HG03135 (cell line): ENCODE data around the gene WWC1.

Experiments
- ATAC-seq: cut with Tn5 transposase; IDR thresholded peaks from one replicate; pipeline ENCODE4 v1.9.1; 2021; ENCODE audit warnings: mild to moderate bottlenecking, moderate library complexity; ENCODE audit not compliant: unreplicated experiment

Gene WWC1

DNA sequence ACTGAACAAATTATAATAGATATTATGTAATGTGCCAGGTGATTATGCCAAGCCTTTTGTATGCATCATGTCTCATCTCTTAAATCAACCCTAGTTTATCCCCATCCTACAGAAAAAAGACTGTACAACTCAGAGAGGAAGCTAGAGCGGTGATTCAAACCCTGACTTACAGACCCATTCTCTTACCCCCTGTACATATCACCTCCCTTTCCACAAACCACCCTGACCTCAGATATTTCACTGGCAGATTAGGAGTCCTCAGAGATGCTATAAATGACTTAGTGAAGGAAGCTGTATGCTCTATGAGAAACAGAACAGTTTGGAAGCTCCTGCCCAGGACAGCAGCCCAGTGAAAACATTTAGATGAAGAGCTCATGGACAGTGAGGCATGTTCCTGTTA is 115.8 kb downstream of the WWC1 start:
- ATAC-seq: no peak

DNA sequence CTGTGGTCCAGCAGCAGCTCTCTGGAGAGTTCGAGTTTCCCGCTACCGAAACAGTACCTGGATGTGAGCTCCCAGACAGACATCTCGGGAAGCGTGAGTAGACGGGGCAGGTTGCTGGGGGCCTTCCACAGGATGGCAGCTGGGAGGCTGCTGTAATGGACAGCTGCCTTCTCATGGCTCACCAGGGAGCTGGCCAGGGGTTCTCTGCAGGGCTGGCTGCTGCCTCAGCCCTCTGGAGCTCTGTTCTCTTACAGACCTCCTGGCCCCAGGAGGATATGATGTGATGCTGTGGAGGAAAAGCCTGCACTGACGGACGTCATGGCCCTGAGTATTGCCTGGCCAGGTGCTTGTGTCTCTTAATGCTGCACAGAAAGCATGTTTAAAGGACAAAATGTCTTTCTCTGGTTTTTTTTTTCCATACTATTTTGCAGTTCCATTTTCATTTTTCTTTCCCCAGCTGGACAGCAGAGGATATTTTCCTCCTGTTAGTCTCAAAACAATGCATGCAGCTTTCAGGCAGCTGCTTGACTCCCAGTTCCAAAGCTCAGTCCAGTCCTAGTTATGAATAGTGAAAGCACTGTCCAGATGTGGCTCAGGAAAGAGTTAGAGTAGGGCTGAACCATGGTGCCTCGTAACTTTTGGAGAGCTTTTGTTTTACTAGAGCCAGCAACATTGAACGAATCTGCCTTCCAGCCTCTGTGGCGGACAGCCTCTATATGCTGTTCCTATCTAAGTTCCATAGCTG is 117.3 kb downstream of the WWC1 start:
- no peak for ATAC-seq

DNA sequence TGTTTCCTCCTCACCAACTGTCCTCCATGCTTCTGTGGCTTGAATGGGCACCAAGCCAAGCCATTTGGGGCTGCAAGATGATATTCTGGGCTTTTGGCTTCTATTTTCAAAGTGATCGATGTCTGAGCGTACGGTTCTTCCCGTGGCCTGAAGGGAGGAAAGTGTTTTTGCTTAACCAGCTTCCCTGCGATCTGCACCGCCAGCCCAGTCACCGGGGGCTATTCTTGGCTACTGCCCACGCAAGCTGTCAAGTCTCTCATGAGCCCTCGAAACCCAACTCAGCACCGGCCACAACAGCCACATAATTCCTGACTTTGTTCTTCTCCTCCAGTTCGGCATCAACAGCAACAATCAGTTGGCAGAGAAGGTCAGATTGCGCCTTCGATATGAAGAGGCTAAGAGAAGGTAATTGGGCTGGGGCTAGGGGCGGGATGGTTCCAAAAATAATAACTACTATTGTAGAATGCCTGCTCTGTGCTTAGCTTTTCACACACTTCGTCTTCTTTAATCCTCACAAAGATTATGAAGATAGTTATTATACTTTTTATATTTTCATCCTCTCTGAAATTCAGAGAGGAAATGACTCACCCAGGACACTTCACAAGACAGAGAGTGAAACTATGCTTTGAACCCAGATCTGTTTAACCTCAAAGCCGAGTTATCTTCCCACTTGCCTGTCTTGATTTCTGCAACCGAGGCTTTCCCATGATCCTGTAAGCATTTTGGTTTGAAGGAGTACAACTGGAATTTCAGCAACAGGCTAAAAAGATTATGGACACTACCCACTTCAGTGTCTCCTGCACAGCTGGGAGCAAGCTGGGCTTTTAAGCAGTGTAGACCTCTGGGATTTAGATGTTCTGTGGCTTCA is 118.4 kb downstream of the WWC1 start:
- ATAC-seq: no peak

DNA sequence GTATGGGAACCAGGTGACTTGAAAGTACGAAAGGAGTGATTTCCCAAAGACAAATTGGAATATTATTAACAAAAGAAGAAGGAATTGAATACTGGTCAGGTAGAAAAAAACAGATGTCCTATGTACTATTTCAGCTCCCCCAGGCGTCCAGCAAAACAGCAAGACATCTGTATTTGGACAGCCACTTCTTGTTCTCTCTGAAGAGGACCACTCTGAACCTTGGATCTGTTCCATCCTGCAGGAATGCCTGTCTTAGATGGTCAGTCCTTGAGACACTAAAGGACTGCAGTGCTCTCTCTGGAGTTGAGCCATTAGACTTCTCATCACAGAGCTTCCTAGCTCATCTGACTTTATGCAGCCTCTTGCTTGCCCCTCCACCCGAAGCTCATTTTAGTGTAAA is 120.4 kb downstream of the WWC1 start:
- ATAC-seq: no peak

DNA sequence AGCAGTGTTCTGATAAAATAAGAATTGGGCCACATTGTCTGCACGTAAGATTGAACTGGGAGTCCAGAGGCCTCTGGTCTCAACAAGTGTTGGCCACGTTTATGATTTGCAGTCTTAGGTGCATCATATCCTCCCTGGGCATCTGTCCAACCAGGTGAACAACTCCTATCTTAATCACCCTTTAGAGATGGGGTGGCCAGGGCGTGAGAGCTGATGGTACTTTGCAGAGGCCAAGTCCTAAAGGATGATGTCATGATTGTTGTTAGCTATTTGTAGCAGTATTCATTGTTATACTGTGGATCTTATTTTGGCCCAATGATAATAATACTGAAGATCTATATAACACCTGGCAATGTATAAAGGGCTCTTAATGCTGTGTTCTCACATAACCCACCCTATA is 121.6 kb downstream of the WWC1 start:
- no peak for ATAC-seq

DNA sequence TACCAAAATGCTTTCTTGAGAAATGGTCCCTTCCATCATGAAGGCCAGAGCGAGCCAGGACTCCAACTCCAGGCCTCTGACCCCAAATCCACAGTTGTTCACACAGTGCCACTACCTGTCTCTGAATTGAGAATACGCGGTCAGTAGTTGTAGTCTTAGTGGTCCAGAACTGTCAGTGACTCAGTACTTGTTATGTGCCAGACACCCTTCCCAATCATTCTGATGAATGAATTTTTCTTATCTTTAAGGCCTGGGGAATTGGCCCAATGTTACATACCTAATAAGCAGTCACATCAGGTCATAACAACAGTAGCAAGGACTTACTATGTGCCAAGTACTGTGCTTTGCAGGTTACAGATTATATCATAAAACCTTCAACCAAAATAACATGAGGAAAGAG is 122.2 kb downstream of the WWC1 start:
- ATAC-seq: no peak

DNA sequence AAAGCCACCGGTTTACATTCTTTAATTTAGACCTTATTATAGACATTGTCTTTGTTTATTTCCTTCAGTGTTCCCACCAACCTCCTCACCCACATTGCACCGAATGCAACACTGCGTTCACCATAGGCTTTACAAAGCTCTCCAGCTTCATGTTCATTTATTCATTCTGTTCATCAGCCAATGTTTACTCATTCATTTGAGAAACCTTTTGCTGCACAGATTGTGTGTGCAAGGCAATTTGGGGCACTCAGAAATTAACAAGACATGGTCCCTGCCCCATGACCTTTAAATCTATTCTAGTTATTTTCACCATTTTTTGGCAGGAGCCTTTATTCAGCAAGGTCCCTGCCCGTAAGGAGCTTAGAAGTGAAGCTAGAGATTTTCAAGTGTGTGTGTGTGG is 124.0 kb downstream of the WWC1 start:
- ATAC-seq: no peak

DNA sequence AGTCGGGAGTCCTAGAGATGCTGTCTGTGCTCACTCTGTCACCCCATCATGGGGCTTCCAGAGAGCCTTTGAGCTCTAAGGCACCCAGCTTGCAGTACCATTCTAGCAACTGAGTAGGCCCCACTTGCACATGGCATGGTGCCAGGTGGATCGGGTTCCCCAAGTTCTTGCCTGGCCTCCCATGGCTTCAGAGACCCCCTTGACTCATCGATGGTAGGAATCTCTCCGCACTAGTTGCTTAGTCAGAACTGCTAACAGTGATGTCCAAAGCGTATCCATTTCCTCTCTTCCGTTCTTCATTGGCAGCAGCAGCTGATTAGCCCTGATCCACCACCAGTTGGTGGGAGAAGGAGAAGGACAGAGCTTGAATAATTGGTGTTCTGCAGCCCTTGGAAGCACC is 124.5 kb downstream of the WWC1 start:
- no peak for ATAC-seq

DNA sequence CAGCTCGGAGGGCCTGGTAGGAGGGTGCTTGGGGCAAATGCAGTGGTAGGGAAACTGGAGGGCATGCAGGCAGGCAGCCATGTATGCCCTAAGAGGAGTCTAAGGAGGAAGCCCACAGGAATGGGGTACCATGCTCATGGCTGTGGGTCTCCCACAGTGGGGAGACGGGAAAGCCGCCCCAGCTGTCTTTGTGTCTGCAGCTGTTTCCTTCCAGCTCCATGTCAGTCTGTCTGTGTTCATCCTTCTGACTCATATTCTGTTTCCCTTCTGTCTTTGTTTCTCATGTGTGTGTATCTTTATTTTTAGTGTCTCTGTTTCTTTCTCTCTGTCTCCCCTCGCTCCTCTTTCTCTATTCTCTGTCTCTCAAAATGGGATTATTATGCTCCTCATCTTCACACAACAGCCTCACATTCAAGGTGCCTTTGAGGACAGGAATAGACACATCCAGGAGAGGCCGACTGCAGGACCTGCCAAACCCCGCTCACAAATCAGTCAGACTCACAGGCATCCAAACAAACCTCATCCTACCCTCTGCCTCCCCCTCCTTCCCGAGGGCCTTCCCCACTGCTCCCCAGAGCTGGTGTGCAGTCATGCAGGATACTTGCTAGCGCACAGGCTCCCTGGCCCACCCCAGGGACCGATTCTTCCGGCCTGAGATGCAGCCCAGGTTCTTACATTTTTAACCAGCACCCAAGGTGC is 126.4 kb downstream of the WWC1 start:
- ATAC-seq: no peak

DNA sequence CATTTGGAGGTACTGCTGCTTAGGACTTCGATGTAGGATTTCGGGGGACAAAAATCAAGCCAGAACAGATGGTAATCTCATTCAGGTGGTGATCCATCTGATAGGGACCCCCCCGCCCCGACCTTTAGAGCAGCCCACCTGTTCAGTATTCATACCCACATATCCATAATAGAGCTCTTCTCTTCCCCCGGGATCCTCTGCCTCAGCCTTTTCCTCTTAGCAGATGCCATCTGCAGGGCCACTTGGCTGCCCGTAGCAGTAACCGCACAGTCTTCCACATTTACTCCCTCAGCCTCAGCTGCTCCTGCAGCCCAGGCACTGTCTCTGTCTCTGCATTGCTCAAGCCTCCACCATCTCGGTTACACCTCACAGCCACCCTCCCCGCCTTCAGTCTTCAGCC is 129.0 kb downstream of the WWC1 start:
- ATAC-seq: no peak

DNA sequence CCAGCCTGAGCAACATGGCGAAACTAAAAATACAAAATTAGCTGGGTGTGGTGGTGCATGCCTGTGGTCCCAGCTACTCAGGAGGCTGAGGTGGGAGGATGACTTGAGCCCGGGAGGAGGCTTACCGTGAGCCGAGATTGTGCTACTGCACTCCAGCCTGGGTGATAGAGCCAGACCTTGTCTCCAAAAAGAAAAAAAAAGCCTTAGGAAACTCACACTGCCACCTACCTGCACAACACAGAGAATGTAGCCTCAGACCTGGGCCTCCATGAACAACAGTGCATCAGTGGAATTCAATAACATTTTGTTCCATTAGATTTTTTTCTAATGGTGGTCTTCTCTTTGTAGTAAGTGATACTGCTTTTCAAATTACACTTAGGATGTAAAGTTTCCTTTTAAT is 131.0 kb downstream of the WWC1 start:
- ATAC-seq: no peak

DNA sequence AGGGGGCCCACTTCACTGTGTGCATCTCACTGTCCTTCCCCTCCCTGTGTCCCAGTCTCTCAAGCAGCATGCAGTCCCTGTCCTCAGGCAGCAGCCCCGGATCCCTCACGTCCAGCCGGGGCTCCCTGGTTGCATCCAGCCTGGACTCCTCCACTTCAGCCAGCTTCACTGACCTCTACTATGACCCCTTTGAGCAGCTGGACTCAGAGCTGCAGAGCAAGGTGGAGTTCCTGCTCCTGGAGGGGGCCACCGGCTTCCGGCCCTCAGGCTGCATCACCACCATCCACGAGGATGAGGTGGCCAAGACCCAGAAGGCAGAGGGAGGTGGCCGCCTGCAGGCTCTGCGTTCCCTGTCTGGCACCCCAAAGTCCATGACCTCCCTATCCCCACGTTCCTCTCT is 132.0 kb downstream of the WWC1 start:
- no peak for ATAC-seq

DNA sequence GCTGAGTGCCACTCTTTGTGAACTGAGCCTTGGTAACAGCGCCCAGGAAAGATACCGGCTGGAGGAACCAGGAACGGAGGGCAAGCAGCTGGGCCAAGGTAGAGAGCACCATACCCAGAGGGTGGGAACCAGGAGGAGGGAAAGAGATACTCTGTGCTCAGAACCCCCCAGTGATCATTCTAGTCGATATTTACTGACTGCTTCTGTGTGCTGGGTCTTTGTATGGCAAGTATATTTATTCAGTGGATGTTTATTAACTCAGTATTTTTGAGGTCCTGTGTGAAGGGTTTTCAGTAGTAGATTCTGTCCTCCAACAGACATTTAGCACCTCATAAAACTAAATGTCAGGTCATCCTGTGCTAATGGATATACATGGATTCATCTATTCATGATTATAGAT is 132.5 kb downstream of the WWC1 start:
- no peak for ATAC-seq

DNA sequence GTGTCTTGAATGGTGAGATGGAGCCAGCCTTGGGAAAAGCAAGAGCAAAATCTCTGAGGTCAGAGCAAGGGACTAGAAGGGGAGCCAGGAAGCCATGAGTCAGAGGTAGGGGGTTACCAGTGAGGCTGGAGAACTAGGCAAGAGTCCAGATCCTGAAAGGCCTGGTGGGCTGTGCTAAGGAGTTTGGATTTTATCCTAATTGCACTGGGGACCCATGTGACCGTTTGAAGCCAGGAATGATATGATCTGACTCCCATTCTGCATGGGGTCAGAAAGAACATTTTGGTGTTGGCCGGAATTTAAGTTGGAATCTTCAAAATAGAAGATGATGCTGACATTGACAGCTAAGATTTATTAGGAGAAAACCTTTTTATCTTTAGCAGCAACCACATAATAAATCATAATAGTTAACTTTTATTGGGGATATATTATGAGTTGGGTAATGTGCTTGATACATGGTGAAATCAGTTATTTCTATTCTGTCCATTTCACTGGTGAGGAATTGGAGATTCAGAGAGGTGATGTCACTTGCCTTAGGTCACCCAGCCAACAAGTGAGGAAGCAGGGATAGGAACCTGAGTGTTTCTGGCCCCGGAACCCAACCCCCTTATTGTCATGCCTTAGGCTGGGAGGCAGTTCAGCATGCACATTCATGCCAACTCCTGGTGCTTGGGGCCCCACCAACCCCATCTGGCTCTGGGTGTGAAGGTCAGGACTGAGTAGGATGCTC is 133.3 kb downstream of the WWC1 start:
- no peak for ATAC-seq

DNA sequence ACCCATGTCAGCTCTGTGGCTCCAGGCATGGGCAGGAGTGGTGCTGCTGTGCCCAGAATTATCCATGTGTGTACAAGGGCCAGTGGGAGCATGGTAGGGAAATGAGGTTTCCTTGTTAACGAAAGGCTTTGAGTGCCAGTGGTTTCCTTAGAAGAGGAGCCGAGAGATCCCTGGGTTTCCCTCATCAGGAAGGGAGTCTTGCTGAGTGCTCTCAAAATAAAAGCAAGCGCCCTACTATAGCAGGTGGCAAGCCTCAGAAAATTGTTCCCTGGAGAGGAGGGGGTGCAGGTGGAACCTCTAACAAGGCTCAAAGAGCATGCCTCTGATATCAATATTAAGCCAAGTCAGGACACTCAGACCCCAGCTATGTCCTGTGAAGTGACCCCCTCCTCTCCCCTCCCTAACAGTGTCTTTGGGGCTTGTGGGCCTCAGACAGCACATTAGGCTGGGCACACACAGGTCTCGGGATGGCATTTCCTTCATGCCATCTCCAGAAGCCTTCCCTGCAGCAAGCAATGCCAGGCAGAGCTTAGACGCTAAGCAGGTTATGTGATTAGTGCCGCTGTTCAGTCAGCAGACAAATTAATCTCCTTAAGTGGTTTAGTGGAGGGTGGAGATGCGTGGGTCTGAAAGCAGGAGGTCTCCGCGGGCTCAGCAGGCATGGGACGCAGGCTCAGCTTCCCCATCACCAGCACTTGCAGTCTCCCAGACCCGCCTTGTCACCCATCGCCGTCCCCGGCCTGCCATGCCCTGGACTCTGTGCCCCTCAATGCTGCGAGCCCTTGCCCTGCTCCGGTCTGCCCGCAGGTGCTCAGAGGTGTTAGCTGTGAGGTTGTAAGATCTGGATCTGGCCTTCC is 134.8 kb downstream of the WWC1 start:
- ATAC-seq: no peak

DNA sequence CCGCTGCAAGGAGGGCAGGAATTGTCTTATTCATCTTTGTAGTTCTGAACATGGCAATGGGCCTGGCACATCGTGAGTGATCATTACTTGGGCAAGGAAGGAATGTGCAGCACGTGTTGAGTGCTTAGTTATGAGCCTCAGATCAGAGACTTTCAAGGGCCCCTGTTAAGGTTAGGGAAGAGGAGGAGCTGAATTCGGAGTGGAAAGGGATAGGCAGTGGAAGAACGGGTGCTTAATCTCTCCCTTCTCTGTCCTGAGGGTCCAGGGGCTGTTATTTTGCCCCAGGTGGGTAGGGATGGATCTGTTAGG is 135.4 kb downstream of the WWC1 start:
- no peak for ATAC-seq

DNA sequence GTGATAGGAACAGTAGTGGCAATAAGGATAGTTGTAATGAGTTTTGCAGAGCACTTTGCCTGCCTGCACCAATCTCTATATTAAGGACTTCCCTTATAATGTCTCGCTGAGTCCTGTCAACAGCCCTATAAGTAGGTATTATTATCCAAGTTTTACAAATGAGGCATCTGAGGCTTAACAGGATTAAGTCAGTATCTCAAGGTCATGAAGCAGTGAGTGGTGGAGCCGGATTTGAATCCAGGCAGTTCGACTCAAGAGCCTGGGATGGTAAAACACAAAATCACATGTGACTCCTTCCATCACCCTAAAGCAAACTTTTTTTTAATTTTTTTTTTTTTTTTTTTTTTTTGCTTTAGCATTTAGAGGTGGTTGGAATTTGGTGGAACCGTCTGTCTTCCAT is 135.8 kb downstream of the WWC1 start:
- no peak for ATAC-seq

DNA sequence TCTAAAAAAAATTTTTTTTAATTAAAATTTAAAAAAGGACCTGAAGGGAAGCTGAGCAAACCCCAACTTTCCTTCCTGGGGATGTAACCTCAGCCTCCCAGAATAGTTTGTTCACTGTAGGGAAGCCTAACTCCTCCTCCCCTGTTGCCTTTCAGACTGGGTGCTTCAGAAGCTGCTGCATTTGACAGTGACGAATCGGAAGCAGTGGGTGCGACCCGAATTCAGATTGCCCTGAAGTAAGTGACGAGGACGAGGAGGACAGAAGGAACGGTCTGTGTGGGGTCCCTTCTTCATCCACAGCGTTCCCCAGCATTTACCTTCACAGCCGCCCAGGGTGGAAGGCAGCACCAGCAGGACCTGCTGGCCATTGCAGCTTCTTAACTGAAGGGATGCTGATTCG is 137.1 kb downstream of the WWC1 start:
- no peak for ATAC-seq

DNA sequence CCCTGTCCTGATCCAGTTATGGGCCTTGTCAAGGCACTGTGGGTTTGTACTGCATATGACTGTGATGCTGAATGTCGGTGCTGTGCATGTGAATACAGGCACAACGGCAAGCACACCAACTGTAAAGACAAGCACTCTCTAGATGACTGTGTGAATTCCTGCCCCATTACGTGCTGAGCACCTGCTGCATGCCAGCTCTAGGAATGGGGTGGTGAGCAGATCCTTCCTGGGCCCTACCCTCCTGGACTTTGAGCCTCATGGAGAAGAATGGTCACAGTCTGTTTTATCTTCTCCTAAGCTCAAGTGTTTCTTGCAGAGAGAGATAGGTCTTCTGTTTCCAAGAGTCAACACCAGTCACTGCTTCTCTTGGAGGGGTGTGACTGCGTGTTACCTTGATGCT is 138.9 kb downstream of the WWC1 start:
- no peak for ATAC-seq

DNA sequence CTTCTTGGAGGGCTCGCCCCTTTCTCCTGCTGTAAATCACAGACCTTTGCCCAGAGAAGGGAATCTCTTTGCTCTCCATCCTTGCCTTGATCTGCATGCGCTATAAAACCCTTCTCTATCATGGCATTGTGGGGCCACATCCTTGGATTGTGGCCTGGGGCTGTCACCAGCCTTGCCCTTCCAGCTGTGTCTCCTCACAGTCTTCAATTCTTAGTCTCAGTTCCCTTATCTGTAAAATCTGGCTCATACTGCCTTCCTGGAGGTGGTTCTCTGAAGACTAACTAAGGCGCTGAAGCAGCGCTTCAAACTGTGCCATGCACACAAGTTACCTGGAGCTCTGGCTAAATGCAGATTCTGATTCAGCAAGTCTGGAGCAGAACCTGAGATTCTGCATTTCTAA is 141.5 kb downstream of the WWC1 start:
- ATAC-seq: no peak
